Kidney glomerular epithelial cell (primary cell): ENCODE measurements around the gene SKIL.

Experiments used
- DNase-seq: peaks from one replicate; lab custom pipeline; 2025; lab: John Stamatoyannopoulos, UW

Gene SKIL

DNA sequence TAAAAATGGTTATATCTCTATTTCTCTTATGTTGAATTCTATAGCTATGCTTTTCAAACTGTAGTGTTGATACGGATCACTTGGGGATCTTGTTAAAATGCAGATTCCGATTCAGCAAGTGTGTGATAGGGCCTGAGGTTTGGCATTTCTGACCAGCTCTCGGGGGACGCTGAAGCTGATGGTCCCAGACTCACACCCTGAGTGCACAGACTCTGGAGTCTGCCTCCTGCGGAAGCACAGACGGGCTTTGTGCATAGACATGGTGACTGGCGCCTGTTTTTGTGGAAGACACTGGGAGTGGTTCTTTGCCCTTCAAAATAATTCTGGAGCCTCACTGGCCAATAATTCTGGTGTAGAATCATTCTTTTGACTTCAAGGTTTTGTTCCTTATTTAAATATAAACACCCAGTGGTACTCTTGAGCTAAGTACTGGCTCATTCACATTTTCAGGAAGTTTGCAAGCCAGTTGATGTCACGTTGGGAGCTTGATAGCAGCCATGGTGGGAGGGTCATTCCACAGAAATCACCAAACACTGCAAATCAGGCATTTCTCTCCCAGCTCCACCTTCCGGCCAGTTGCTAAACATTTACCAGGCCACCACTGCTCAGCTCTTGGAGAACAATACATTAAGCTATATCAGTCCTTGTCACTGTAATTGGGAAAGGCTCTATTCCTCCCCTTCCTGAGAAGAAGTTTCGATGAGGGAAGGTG, 80.3 kb downstream of the SKIL start:
- no peak for DNase-seq

DNA sequence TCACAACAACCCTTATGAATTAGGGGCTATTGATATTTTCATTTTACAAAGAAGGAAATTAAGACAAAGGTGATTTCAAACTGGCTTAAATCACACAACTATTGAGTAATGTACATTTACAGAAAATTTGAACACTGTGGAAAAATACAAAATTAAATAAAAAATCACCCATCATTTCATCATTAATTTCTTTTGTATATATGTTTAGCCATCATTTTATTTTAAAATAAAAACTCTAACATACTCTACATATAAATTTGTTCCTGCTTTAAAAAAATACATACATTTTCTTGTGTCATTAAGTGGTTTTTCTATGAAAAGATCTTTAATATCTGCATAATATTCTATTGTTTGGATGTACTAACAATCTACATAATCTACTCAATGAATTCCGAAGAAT, 81.3 kb downstream of the SKIL start:
- no peak for DNase-seq

DNA sequence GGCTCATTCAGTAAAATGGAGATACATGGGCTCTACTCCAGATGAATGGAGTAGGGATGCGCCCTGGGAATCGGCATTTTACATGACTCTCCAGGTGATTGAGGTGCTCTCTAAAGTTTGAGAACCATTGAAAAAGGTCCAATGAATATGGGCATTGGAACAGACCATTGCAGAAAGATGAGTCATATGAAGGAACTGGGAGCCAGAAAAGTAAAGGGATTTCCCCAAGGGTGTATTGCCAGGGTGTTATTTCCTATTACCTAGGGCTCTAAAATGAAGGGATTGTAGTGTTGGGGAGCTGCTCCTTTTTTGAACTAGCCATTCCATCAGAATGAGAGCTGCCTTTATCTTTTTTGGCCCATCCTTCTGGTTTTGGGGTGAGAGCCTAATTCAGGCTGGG, 82.8 kb downstream of the SKIL start:
- peak; percentile 14 for DNase-seq

DNA sequence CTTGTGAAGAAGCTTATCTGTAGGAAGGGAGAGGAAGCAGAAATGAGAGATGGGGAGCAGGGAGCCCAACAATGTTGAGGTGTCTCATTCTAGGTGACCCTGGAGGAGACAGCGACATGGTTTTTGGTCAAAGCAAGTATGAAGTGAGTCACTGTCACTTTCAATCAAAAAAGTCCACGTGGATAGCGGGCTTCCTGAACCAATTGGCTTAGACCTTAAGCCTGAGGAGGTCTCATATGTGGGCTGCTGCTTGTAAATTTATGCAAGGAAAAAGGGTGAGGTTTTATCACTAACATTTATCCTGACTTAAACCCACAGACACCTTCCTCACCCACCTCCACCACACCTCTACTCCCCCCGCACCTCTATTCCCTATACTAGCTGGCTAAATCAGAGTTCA, 83.9 kb downstream of the SKIL start:
- no peak for DNase-seq

DNA sequence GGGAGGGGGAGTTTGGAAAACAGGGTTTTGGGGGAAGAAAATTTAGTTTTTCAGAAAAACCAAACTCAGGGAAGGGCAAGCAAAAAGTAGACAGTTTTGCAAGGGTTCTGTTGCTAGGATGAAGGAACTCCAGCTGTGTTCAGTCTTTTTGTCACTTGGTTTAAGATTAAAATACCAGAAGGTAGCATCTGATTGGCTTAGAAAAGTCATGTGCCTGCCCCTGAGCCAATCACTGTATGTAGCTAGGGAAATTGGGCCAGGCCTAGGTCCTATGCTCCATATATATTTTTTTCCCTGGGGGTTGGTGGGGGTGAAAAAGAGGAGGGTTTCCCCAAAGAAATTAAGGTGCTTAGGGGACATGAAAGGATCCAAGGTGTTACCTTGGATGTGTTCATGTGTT, 85.4 kb downstream of the SKIL start:
- no peak for DNase-seq

DNA sequence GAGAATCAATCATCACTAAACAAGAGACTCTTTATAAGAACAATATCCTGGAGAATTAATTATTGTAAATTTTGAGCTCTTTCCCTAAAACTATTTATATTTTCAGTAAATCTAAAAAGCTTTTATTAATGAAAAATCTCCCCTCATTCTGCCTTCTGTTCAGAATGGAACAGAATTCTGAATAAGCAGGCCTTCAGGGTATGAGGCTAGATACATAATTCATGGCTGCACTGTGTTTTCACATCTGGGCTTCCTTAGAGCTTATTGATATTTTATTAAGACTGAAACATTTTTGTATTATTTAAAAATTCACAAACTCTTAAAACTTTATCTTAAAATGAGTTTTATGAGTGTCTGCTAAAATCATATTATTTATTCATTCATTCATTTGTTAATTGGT, 85.9 kb downstream of the SKIL start:
- no peak for DNase-seq
